ENCODE measurements around the gene ATAD3A. TPM values are rescaled to one million over a fixed set of nuclear protein-coding genes. Genes with fewer than 3 reads are reported as not detected.

The ATAD3A gene
- total RNA-seq, 2 donors from 2014 or later, result 30.0 to 32.8 TPM

GRCh38 chr1:1561801-1562470 lies 50.0 kb downstream of the ATAD3A start:
- Histone ChIP-seq H3K4me3 (no peak overlapping the region), H3K4me1 (replicated peaks) (no peaks in the 10 kb centered on the region), H3K9me3 (no peaks in the 10 kb centered on the region), H3K36me3 (peaks cover 9 to 12% of the 10 kb centered on the region in 2 donors), H3K27me3 (replicated peaks; ENCODE audit: insufficient read depth) (no peaks in the 10 kb centered on the region), H3K27ac (no peak overlapping the region)
- intact Hi-C loops (cut with DNase I), result no loop called here
- 94% methylated on average over 15 of the region's 15 CpGs for WGBS
- TF ChIP-seq POLR2AphosphoS5 (IDR thresholded peaks at IDR 0.05), result no peak
- no peak for TF ChIP-seq POLR2A (IDR thresholded peaks at IDR 0.05)
- no peak for TF ChIP-seq CTCF (IDR thresholded peaks at IDR 0.05)
- DNase-seq (ENCODE audit: low spot score), result no peak

GRCh38 chr1:1562556-1563195 lies 50.7 kb downstream of the ATAD3A start:
- H3K4me3 ChIP-seq, result no peak overlapping the region
- H3K4me1 ChIP-seq (replicated peaks), result no peaks in the 10 kb centered on the region
- H3K27ac ChIP-seq, result no peak overlapping the region
- intact Hi-C loops (cut with DNase I), result no loop called here
- DNase-seq (ENCODE audit: low spot score), result no peak
- TF ChIP-seq CTCF (IDR thresholded peaks at IDR 0.05), result no peak
- no peak for TF ChIP-seq POLR2A (IDR thresholded peaks at IDR 0.05)
- TF ChIP-seq POLR2AphosphoS5 (IDR thresholded peaks at IDR 0.05), result no peak
- WGBS, result 92% methylated on average over 12 of the region's 21 CpGs
- no peaks in the 10 kb centered on the region for H3K9me3 ChIP-seq
- H3K27me3 ChIP-seq (replicated peaks; ENCODE audit: insufficient read depth), result no peaks in the 10 kb centered on the region
- peaks cover 9 to 12% of the 10 kb centered on the region in 2 donors for H3K36me3 ChIP-seq

- no peak overlapping the region for H3K27ac ChIP-seq
These were observed 51.7 kb downstream of the ATAD3A start for GRCh38 chr1:1563688-1564087.

GRCh38 chr1:1564268-1564667 lies 52.3 kb downstream of the ATAD3A start:
- Histone ChIP-seq H3K36me3 (peaks cover 9 to 12% of the 10 kb centered on the region in 2 donors), H3K9me3 (no peaks in the 10 kb centered on the region), H3K4me1 (replicated peaks) (no peaks in the 10 kb centered on the region), H3K4me3 (no peak overlapping the region), H3K27ac (no peak overlapping the region), H3K27me3 (replicated peaks; ENCODE audit: insufficient read depth) (no peaks in the 10 kb centered on the region)
- WGBS, result 89% methylated on average over 19 of the region's 19 CpGs
- no peak for TF ChIP-seq POLR2AphosphoS5 (IDR thresholded peaks at IDR 0.05)
- no peak for TF ChIP-seq POLR2A (IDR thresholded peaks at IDR 0.05)
- no peak for TF ChIP-seq CTCF (IDR thresholded peaks at IDR 0.05)
- DNase-seq (ENCODE audit: low spot score), result no peak
- intact Hi-C loops (cut with DNase I), result no loop called here

More at GRCh38 chr1:1563688-1564087, 51.7 kb downstream of the ATAD3A start:
- WGBS, result 89% methylated on average over 12 of the region's 12 CpGs
- Histone ChIP-seq H3K4me1 (replicated peaks) (no peaks in the 10 kb centered on the region), H3K9me3 (no peaks in the 10 kb centered on the region), H3K27me3 (replicated peaks; ENCODE audit: insufficient read depth) (no peaks in the 10 kb centered on the region), H3K4me3 (no peak overlapping the region), H3K36me3 (peaks cover 9 to 12% of the 10 kb centered on the region in 2 donors)
- DNase-seq (ENCODE audit: low spot score), result no peak
- TF ChIP-seq POLR2A (IDR thresholded peaks at IDR 0.05), result no peak
- TF ChIP-seq POLR2AphosphoS5 (IDR thresholded peaks at IDR 0.05), result no peak
- no peak for TF ChIP-seq CTCF (IDR thresholded peaks at IDR 0.05)
- intact Hi-C loops (cut with DNase I), result no loop called here

GRCh38 chr1:1565340-1565739 lies 53.4 kb downstream of the ATAD3A start:
- Histone ChIP-seq H3K9me3 (no peaks in the 10 kb centered on the region), H3K4me3 (no peak overlapping the region), H3K36me3 (peaks cover 9 to 12% of the 10 kb centered on the region in 2 donors), H3K27ac (no peak overlapping the region), H3K27me3 (replicated peaks; ENCODE audit: insufficient read depth) (no peaks in the 10 kb centered on the region), H3K4me1 (replicated peaks) (no peaks in the 10 kb centered on the region)
- TF ChIP-seq CTCF (IDR thresholded peaks at IDR 0.05) (no peak), POLR2AphosphoS5 (IDR thresholded peaks at IDR 0.05) (no peak), POLR2A (IDR thresholded peaks at IDR 0.05) (no peak)
- DNase-seq (ENCODE audit: low spot score), result no peak
- intact Hi-C loops (cut with DNase I), result no loop called here
- 96% methylated on average over 10 of the region's 10 CpGs for WGBS
